ENCODE measurements around the gene SH3RF3.

- TF ChIP-seq RARB (CRISPR knock-in tag; IDR thresholded peaks at IDR 0.05) (no peak), CSDC2 (CRISPR knock-in tag; IDR thresholded peaks at IDR 0.05) (no peak), ZC3H10 (CRISPR knock-in tag; IDR thresholded peaks at IDR 0.05) (no peak), GLIS3 (CRISPR knock-in tag; IDR thresholded peaks at IDR 0.05) (no peak), ZFP3 (CRISPR knock-in tag; IDR thresholded peaks at IDR 0.05) (no peak), BACH2 (CRISPR knock-in tag; IDR thresholded peaks at IDR 0.05; ENCODE audit: borderline replicate concordance) (no peak), ESRRG (CRISPR knock-in tag; IDR thresholded peaks at IDR 0.05) (no peak), ZNF70 (CRISPR knock-in tag; IDR thresholded peaks at IDR 0.05) (no peak)
Observed at GRCh38 chr2:109238580-109238979, 109.6 kb downstream of the SH3RF3 start.

All from SK-N-SH treated with all-trans-retinoic acid at 6 μM for 48 hours (cell line).